IPS-18a (cell line): ENCODE results near the gene KHSRP.

Experiments used
- H3K27ac ChIP-seq: one replicate; pipeline ENCODE4 v1.5.1; 2013; ENCODE audit warnings: low read length
- H3K27me3 ChIP-seq: one replicate; pipeline ENCODE4 v1.6.1; 2013; ENCODE audit warnings: mild to moderate bottlenecking, low read length; ENCODE audit not compliant: control insufficient read depth, insufficient read depth
- H3K36me3 ChIP-seq: one replicate; pipeline ENCODE4 v1.6.1; 2013; ENCODE audit warnings: low read depth, low read length; ENCODE audit not compliant: control insufficient read depth
- H3K4me1 ChIP-seq: one replicate; pipeline ENCODE4 v1.6.1; 2013; ENCODE audit warnings: low read depth, low read length; ENCODE audit not compliant: control insufficient read depth
- H3K4me3 ChIP-seq: one replicate; pipeline ENCODE4 v1.5.1; 2013; ENCODE audit warnings: low read length
- H3K9ac ChIP-seq: one replicate; pipeline ENCODE4 v1.6.1; 2013; ENCODE audit warnings: mild to moderate bottlenecking, low read length, moderate library complexity
- H3K9me3 ChIP-seq: one replicate; pipeline ENCODE4 v1.6.1; 2013; ENCODE audit warnings: low read depth, low read length; ENCODE audit not compliant: control insufficient read depth

KHSRP gene

DNA sequence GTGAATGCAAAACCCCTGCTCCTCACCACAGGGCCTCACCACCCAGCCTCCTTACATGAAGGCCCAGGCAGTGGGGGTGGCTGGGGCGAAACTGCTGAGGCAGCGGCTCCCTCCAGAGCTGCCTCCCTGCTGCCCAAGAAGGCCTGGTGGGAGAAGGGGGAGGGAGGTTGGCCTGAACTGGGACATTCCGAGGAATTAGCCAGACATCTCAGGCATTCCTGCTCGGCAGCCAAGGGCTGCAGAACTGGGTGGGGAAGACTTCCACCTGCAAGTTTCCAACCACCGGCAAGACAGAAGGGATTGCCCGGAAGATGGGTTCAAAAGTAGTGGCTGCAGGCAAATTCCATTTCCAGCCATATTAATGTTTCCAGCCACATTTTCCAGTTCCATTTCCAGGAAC is 46.6 kb downstream of the KHSRP start:
- Histone ChIP-seq H3K4me1 (no peaks in the 10 kb centered on the region), H3K36me3 (peaks cover 30% of the 10 kb centered on the region), H3K9ac (no peak overlapping the region), H3K27ac (no peak overlapping the region), H3K4me3 (no peak overlapping the region), H3K9me3 (no peaks in the 10 kb centered on the region), H3K27me3 (no peaks in the 10 kb centered on the region)

DNA sequence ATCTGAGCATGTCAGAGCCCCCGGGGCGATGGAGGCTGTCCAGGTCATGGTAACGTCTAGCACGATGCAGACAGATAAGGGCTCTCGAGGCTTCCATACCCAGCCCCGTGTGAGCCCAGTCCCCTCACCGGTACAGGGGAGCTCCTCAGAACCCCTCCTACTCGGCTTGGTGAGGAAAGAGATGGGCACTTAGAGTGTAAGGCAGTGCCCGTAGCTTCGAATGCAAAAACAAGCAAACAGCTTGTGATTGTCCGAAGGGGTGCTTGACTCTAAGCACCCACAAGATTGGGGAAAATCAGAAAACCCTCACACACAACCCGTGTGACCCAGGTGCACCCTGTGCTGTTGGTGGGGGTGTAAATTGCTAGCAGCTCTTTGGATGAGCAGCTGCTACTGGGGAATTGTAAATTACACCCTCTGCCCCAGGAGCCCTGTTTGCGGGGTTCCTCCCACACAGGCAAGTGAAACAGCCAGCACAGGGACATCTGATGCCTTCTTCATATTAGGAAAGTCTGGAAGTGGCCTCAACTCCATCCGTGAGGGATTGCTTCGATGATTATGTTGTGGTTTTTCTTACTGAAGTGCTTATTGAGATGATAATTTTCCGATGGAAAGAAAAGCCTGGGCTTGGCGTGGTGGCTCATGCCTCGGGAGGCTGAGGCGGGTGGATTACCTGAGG is 48.0 kb downstream of the KHSRP start:
- Histone ChIP-seq H3K27me3 (no peaks in the 10 kb centered on the region), H3K4me3 (no peak overlapping the region), H3K9ac (no peak overlapping the region), H3K36me3 (peaks cover 20% of the 10 kb centered on the region), H3K9me3 (no peaks in the 10 kb centered on the region), H3K27ac (no peak overlapping the region), H3K4me1 (no peaks in the 10 kb centered on the region)

DNA sequence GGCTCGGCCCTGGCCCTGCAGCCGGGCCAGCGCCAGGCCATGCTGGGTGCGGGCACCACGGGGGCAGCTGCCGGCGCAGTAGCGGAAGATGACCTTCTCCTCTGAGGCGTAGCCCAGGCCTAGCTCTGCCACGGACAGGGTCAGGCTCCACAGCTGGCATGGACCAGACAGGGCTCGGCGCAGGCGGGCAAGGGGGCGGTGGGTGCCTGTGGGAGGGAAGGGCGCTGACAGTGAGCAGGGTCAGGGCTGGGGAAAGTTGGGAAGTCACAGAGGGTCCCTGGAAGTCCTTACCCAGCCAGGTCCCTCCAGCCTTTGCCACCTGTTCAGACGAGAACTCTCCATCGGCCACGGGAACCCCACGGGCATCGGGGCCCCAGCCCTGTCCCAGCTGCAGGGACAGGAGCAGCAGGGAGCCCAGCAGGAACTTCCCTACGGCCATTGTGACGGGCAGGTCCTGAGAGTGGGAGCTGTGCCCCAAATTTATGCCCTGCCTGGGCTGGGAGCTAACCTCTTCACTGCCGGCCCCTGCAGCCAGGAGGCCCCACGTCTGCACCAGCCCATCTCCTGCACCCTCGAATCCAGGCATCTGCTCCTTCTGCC is 49.1 kb downstream of the KHSRP start, which contains the start of gene PSPN:
Gene PSPN (minus strand): TSS at position 523 of the 600 bp plus-strand sequence. CDS start 84 bp downstream, at position 439.
- no peaks in the 10 kb centered on the region for H3K27me3 ChIP-seq
- H3K9me3 ChIP-seq, result no peaks in the 10 kb centered on the region
- H3K4me1 ChIP-seq, result no peaks in the 10 kb centered on the region
- H3K4me3 ChIP-seq, result no peak within 1 kb of the TSS
- H3K27ac ChIP-seq, result no peak within 1 kb of the TSS
- no peak within 1 kb of the TSS for H3K9ac ChIP-seq
- peaks cover 11% of the 10 kb centered on the region for H3K36me3 ChIP-seq

DNA sequence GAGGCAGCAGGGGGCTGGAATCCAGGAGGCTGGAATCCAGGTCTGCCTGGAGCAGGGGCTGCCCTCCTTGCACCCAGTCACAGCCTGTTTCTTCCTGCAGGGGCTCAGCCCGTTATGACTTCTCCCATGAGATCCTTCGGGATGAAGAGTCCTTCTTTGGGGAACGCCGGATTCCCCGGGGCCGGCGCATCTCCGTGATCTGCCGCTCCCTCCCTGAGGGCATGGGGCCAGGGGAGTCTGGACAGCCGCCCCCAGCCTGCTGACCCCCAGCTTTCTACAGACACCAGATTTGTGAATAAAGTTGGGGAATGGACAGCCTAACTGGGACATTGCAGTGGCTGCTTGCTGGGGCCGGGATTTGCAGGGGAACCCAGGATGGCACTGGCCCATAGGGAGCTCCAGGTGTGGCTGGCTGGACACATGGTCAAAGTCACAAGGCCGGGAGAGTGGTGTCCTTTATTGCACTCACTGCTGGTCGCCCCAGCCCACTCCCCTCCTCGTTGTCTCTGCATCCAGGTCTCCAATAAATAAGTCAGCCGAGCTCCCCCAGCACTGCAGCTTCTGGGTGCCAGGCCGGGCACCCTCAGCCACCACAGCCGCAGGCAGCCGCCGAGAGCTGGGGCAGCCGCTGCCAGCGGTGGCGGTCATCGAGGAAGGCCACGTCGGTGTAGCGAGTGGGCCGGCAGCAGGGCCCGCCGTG is 49.8 kb downstream of the KHSRP start:
- Histone ChIP-seq H3K4me3 (no peak overlapping the region), H3K4me1 (no peaks in the 10 kb centered on the region), H3K9ac (no peak overlapping the region), H3K27ac (no peak overlapping the region), H3K36me3 (peaks cover 4% of the 10 kb centered on the region), H3K27me3 (no peaks in the 10 kb centered on the region), H3K9me3 (no peaks in the 10 kb centered on the region)

DNA sequence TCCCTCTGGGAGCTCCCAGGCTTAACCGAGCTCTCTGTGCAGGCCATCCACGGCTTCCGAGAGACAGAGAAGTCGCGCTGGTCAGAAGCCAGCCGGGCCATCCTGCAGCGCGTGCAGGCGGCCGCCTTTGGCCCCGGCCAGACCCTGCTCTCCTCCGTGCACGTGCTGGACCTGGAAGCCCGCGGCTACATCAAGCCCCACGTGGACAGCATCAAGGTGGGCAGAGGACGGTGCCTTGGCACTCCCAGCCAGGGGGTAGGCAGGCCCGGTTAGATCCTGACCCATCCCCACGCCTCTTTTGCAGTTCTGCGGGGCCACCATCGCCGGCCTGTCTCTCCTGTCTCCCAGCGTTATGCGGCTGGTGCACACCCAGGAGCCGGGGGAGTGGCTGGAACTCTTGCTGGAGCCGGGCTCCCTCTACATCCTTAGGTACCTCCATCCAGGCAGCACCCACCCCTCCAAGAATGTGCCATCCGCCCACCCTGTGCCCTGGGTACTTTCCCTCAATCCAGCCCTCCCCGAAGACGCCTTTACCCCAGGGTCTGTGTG is 50.4 kb downstream of the KHSRP start:
- Histone ChIP-seq H3K36me3 (peaks cover 1% of the 10 kb centered on the region), H3K27ac (peak overlapping the region; percentile 57), H3K4me1 (no peaks in the 10 kb centered on the region), H3K9me3 (no peaks in the 10 kb centered on the region), H3K4me3 (peak overlapping the region; percentile 59), H3K27me3 (no peaks in the 10 kb centered on the region), H3K9ac (peak overlapping the region; percentile 23)

DNA sequence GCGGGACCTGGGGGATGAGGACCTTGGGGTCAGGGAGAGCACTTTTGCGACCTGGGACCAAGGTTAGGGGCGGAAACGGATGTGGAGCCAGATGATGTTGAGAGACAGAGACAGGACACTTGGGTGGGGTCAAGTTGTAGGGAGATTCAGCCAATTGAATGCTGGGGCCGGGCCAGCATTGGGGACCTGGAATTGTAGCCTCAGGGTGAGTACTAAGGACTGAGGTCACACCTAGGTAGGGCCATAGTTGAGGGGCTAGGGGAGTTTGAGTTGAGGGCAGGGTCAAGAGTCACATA is 50.9 kb downstream of the KHSRP start:
- peak overlapping the region; percentile 59 for H3K4me3 ChIP-seq
- peak overlapping the region; percentile 57 for H3K27ac ChIP-seq
- peaks cover 3% of the 10 kb centered on the region for H3K36me3 ChIP-seq
- H3K4me1 ChIP-seq, result no peaks in the 10 kb centered on the region
- no peaks in the 10 kb centered on the region for H3K27me3 ChIP-seq
- no peaks in the 10 kb centered on the region for H3K9me3 ChIP-seq
- peak overlapping the region; percentile 23 for H3K9ac ChIP-seq

DNA sequence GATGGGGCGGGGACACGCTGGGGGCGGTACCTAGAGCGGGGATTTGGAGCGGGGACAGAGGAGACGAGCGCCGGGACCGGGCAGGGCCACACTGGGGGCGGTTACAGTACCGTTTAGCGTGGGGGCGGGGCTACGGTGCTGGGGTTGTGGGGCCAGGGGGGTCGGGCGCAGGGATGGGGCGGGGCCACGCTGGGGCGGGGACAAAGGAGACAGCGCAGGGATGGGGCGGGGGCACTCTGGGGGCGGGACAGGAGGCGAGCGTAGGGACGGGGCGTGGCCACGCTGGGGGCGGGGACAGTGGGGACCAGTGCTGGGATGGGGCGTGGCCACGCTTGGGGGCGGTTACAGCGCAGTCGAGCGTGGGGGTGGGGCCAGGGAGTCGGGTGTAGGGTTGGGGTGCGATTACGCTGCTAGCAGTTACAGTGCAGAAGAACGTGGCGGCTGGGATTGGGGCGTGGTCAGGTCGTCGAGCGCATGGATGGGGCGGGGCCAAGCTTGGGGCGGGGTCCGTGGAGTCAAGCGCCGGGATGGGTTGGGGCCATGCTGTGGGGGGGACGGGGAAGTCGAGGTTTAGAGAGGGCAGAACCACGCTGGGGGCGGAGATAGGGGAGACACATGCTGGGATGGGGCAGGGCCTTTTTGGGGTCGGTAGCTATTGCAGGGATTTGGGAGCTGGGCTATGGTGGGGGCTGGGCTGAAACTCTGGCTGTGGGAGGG is 51.4 kb downstream of the KHSRP start:
- Histone ChIP-seq H3K9ac (peak overlapping the region; percentile 84), H3K9me3 (no peaks in the 10 kb centered on the region), H3K4me1 (no peaks in the 10 kb centered on the region), H3K27ac (no peak overlapping the region), H3K27me3 (no peaks in the 10 kb centered on the region), H3K36me3 (peaks cover 3% of the 10 kb centered on the region), H3K4me3 (peak overlapping the region; percentile 90)

DNA sequence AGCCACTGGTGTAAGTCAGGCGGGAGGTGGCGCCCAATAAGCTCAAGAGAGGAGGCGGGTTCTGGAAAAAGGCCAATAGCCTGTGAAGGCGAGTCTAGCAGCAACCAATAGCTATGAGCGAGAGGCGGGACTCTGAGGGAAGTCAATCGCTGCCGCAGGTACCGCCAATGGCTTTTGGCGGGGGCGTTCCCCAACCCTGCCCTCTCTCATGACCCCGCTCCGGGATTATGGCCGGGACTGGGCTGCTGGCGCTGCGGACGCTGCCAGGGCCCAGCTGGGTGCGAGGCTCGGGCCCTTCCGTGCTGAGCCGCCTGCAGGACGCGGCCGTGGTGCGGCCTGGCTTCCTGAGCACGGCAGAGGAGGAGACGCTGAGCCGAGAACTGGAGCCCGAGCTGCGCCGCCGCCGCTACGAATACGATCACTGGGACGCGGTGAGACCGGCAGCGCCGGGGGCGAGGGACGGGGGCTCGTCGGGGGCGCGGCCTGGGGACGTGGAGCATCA is 52.0 kb downstream of the KHSRP start, which contains the start of gene ALKBH7:
Gene ALKBH7 (plus strand): TSS at position 201 of the 502 bp plus-strand sequence. CDS start 27 bp downstream, at position 228.
- H3K4me1 ChIP-seq, result no peaks in the 10 kb centered on the region
- peaks cover 9% of the 10 kb centered on the region for H3K36me3 ChIP-seq
- no peaks in the 10 kb centered on the region for H3K27me3 ChIP-seq
- no peaks in the 10 kb centered on the region for H3K9me3 ChIP-seq
- H3K27ac ChIP-seq, result peak within 1 kb of the TSS; percentile 78
- peak within 1 kb of the TSS; percentile 90 for H3K4me3 ChIP-seq
- H3K9ac ChIP-seq, result peak within 1 kb of the TSS; percentile 84

DNA sequence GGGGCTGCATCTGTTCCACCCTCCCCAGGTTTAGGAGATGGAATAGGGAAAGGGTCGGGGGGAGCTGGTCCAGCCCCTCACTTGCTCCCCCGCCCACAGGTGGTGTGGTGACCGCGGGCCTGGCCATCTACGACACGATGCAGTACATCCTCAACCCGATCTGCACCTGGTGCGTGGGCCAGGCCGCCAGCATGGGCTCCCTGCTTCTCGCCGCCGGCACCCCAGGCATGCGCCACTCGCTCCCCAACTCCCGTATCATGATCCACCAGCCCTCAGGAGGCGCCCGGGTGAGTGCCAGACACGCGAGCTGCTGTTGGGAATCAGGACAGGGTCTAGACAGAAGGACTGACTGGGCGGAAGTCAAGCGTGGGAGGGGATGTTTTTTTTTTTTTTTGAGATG is 60.3 kb downstream of the KHSRP start:
- Histone ChIP-seq H3K4me3 (no peak overlapping the region), H3K36me3 (peaks cover 35% of the 10 kb centered on the region), H3K27ac (no peak overlapping the region), H3K9ac (no peak overlapping the region), H3K27me3 (no peaks in the 10 kb centered on the region), H3K9me3 (no peaks in the 10 kb centered on the region), H3K4me1 (no peaks in the 10 kb centered on the region)
